Upper lobe of right lung (tissue), 1 donor: ENCODE data around the gene UNK. TPM values are rescaled to one million over a fixed set of nuclear protein-coding genes. Genes with fewer than 3 reads are reported as not detected.

Source experiments
- ATAC-seq: fragments of 200-7000 bp; cut with Tn5 transposase; one replicate; pipeline ENCODE4 v1.9.1; 2020; ENCODE audit warnings: mild to moderate bottlenecking, moderate library complexity
- DNase-seq: peaks from one replicate; pipeline ENCODE4 v3.0.0-alpha.2; 2020
- H3K27ac ChIP-seq: fragments of 200-600 bp; one replicate; pipeline ENCODE4 v1.8.0; 2022
- H3K27me3 ChIP-seq: fragments of 200-600 bp; one replicate; pipeline ENCODE4 v1.8.0; 2022; ENCODE audit warnings: mild to moderate bottlenecking
- H3K36me3 ChIP-seq: fragments of 200-600 bp; one replicate; pipeline ENCODE4 v1.8.0; 2022
- H3K4me1 ChIP-seq: fragments of 200-600 bp; one replicate; pipeline ENCODE4 v1.8.0; 2022
- H3K4me3 ChIP-seq: fragments of 200-600 bp; one replicate; pipeline ENCODE4 v1.8.0; 2022; ENCODE audit warnings: mild to moderate bottlenecking
- H3K9me3 ChIP-seq: fragments of 200-600 bp; one replicate; pipeline ENCODE4 v1.8.0; 2022
- intact Hi-C: fragments of 100-400 bp; cut with DNase I; formaldehyde crosslinking; loops from one replicate; pipeline ENCODE4 v1.11.0; 2022
- total RNA-seq: library from RNA; stranded (reverse); fragmentation: NEBNext Ultra II Directional; extraction: Animal tissue kit (Norgen Biotek cat#: 25700); gene quantifications from one replicate; pipeline ENCODE4 v1.2.1, GENCODE V29; 2021
- TF ChIP-seq, protein P1 (sequence below): fragments of 200-600 bp; IDR thresholded peaks from one replicate; pipeline ENCODE4 v1.8.0; 2022; ENCODE audit warnings: antibody characterized with exemption
- donor health status: DM: no; HTN: yes; CAD: no; lungs with severe emphysema.

UNK gene
- total RNA-seq, 1 donor from 2014 or later, result 27.1 TPM

DNA sequence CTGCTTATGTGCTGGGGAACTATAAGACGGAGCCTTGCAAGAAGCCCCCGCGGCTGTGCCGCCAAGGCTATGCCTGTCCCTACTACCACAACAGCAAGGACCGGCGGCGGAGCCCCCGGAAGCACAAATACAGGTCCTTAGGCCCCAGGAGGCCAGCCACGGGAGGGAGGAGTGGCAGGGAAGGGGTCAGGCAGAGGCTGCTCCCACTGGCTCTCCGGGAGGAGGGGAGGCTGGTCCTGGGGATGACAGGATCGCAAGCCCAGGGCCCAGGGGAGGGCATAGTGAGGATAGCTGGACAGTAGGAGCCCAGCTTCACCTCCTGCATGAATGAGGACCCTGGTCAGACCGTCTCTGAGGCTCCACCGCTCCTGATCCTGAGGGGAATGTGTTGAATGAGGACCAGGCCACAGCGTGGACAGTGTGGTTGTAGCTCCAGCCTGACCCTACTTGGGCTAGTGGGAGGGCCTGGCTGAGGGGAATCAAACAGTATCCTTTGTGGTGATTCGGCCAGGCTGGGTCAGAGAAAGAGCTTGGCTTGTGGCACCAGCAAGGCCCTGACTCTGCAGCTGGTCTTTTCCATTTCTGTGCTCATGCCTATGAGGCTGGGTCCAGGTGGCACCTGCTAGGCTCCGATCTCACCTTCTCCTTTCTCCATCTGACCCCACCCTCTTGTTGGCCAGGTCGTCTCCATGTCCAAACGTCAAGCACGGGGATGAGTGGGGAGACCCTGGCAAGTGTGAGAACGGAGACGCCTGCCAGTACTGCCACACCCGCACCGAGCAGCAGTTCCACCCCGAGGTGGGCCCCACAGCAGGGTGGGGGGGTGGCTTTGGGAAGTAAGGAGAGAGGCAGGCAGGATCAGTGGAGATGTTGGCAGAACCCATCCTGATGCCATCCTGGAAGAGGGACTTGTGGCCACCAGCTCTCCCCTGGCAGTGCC is 28.7 kb downstream of the UNK start:
- H3K4me3 ChIP-seq, result no peak overlapping the region
- peaks cover 83% of the 10 kb centered on the region for H3K36me3 ChIP-seq
- no peaks in the 10 kb centered on the region for H3K4me1 ChIP-seq
- DNase-seq (no peak), ATAC-seq (no peak)
- no peaks in the 10 kb centered on the region for H3K27me3 ChIP-seq
- TF ChIP-seq, protein P1, sequence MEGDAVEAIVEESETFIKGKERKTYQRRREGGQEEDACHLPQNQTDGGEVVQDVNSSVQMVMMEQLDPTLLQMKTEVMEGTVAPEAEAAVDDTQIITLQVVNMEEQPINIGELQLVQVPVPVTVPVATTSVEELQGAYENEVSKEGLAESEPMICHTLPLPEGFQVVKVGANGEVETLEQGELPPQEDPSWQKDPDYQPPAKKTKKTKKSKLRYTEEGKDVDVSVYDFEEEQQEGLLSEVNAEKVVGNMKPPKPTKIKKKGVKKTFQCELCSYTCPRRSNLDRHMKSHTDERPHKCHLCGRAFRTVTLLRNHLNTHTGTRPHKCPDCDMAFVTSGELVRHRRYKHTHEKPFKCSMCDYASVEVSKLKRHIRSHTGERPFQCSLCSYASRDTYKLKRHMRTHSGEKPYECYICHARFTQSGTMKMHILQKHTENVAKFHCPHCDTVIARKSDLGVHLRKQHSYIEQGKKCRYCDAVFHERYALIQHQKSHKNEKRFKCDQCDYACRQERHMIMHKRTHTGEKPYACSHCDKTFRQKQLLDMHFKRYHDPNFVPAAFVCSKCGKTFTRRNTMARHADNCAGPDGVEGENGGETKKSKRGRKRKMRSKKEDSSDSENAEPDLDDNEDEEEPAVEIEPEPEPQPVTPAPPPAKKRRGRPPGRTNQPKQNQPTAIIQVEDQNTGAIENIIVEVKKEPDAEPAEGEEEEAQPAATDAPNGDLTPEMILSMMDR, result no peak
- intact Hi-C loops, result no loop called here
- no peaks in the 10 kb centered on the region for H3K9me3 ChIP-seq
- H3K27ac ChIP-seq, result no peak overlapping the region

DNA sequence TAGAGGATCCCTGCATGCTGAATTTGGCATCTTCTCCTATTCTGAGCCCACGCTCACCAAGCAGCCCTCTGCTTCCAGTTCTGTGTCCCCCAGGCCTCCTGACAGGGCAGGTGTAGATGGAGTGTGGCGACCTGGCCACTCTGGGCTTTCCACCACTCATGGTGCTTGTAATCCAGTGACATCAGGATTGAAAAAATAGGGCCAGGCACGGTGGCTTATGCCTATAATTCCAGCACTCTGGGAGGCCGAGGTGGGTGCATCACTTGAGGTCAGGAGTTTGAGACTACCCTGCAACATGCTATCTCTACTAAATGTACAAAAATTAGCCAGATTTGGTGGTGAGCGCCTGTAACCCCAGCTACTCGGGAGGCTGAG is 29.4 kb downstream of the UNK start:
- intact Hi-C loops, result no loop called here
- no peak for DNase-seq
- TF ChIP-seq, protein P1, result no peak
- no peaks in the 10 kb centered on the region for H3K9me3 ChIP-seq
- no peaks in the 10 kb centered on the region for H3K27me3 ChIP-seq
- ATAC-seq, result no peak
- peaks cover 89% of the 10 kb centered on the region for H3K36me3 ChIP-seq
- no peak overlapping the region for H3K4me3 ChIP-seq
- H3K4me1 ChIP-seq, result no peaks in the 10 kb centered on the region
- H3K27ac ChIP-seq, result no peak overlapping the region

DNA sequence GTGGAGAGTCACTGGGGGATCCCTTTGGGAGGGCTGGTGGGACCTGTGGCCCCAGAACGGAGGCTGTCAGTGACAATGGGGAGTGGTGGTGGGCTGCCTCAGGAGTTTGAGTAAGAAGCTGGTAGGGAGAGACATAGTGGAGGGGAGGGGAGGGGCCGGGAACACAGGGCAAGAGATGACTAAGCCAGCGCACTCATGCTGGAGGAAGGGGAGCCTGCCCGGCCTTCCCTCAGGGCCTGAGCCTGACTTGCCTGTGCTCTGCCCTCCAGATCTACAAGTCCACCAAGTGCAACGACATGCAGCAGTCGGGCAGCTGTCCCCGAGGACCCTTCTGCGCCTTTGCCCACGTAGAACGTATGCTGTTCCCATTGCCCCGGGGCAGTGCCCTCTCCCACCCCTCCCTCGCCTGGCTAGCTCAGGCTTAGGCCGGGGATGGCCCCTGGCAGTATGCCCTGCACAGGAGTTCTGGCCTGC is 30.3 kb downstream of the UNK start:
- TF ChIP-seq, protein P1, result no peak
- intact Hi-C loops, result no loop called here
- peaks cover 95% of the 10 kb centered on the region for H3K36me3 ChIP-seq
- no peaks in the 10 kb centered on the region for H3K9me3 ChIP-seq
- no peak overlapping the region for H3K27ac ChIP-seq
- H3K4me1 ChIP-seq, result no peaks in the 10 kb centered on the region
- ATAC-seq (no peak), DNase-seq (no peak)
- H3K27me3 ChIP-seq, result no peaks in the 10 kb centered on the region
- no peak overlapping the region for H3K4me3 ChIP-seq

DNA sequence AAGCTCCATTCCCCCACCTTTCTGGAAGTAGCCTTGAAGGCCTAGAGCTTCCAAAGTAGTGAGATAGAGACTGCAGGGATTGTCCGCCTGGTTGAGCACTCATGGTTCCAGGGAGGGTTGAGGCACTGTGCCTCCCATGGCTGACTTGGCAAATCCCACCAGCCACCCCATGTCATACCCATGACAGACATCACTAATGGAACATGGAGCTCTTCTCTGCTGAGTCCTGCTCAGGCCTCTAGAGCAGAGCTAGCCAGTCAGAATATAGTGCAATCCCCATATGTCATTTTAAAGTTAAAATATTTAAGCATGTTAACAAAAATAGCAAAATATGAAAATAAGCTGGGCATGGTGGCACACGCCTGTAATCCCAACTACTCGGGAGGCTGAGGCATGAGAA is 30.8 kb downstream of the UNK start:
- TF ChIP-seq, protein P1, result no peak
- Histone ChIP-seq H3K36me3 (peaks cover 95% of the 10 kb centered on the region), H3K27me3 (no peaks in the 10 kb centered on the region), H3K4me1 (no peaks in the 10 kb centered on the region), H3K9me3 (no peaks in the 10 kb centered on the region), H3K27ac (no peak overlapping the region), H3K4me3 (no peak overlapping the region)
- DNase-seq (no peak), ATAC-seq (no peak)
- intact Hi-C loops, result no loop called here

DNA sequence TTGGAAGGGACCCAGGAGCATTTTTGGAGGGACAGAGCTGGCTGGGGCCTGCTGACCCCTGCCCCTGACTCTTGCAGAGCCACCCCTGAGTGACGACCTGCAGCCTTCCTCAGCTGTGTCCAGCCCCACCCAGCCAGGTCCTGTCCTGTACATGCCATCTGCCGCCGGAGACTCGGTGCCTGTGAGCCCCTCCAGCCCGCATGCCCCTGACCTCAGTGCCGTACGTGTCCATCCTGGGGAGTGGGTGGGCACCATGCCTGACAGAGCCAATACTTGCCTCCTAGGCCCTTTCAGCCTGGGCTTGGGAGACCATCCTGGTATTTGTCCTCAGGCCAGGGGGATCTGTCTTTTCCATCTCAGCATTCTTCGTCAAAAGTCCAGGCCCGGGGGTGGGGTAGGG is 32.1 kb downstream of the UNK start:
- no peaks in the 10 kb centered on the region for H3K27me3 ChIP-seq
- H3K9me3 ChIP-seq, result no peaks in the 10 kb centered on the region
- DNase-seq, result no peak
- H3K4me1 ChIP-seq, result no peaks in the 10 kb centered on the region
- H3K27ac ChIP-seq, result no peak overlapping the region
- TF ChIP-seq, protein P1, result no peak
- intact Hi-C loops, result no loop called here
- no peak overlapping the region for H3K4me3 ChIP-seq
- H3K36me3 ChIP-seq, result peaks cover 93% of the 10 kb centered on the region
- ATAC-seq, result no peak
